CD4-positive, alpha-beta T cell treated with Interleukin-4 for 4 hours (primary cell): ENCODE data around the gene AP2M1.

Experiments used
- DNase-seq: peaks from one replicate; pipeline ENCODE4 v3.0.0-alpha.2; 2020

Gene AP2M1

GRCh38 chr3:184183679-184184078 lies 9.0 kb downstream of the AP2M1 start:
- no peak for DNase-seq

DNA sequence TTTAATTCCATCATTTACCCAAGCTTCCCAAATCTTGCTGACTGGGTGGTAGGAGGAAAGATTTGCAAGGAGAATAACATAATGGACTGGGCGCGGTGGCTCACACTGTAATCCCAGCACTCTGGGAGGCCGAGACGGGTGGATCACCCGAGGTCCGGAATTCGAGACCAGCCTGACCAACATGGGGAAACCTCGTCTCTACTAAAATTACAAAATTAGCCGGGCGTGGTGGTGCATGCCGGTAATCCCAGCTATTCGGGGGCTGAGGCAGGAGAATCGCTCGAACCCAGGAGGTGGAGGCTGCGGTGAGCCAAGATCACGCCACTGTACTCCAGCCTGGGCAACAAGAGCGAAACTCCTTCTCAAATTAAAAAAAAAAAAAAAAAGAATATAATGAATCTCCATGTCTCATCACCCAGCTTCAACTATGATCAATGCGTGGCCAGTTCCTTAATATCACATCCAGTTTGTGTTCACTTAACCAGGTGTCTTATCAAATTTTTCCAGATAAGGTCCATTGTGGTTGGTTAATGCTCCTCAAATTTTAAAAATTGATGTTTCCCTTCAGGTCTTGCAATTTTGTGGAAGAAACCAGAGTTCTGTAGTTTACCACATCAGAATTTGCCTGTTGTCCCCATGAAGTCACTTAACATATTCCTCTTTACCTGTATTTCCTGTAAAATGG lies 10.0 kb downstream of the AP2M1 start:
- DNase-seq: no peak

- peak; percentile 99 for DNase-seq
These were observed 11.0 kb downstream of the AP2M1 start for GRCh38 chr3:184185461-184186183.

- no peak for DNase-seq
These were observed 11.7 kb downstream of the AP2M1 start, which contains the start of gene ABCF3 for GRCh38 chr3:184186184-184186901. ABCF3 (plus strand) TSS chr3:184186199; CDS start chr3:184186208, 9 bp downstream.

GRCh38 chr3:184186902-184187207 lies 12.2 kb downstream of the AP2M1 start:
- no peak for DNase-seq

DNA sequence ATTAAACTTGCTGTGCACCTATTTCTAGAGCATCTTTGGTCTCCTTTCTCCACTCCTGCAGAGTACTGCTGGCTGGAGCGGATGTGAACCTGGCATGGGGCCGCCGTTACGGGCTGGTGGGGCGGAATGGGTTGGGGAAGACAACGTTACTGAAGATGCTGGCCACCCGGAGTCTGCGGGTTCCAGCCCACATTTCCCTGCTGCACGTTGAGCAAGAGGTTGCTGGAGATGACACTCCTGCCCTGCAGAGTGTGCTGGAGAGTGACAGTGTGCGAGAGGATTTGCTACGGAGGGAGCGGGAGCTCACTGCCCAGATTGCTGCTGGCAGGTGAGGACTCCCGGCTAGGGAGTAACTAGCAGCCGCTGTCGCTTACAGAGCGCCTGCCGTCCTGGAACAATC lies 13.4 kb downstream of the AP2M1 start:
- DNase-seq: no peak

DNA sequence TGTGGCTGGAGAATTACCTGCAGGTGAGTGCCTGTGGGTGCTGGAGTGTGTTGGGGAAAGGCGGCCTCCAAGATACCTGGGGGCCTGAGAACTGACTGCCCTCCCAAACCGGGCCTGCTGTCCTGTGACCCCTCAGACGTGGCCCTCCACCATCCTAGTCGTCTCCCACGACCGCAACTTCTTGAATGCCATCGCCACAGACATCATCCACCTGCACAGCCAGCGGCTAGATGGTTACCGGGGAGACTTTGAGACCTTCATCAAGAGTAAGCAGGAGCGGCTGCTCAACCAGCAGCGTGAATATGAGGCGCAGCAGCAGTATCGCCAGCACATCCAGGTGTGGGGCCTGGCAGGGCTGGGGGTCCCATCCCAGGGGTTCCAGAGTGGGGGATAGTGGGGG lies 14.8 kb downstream of the AP2M1 start:
- DNase-seq: no peak

DNA sequence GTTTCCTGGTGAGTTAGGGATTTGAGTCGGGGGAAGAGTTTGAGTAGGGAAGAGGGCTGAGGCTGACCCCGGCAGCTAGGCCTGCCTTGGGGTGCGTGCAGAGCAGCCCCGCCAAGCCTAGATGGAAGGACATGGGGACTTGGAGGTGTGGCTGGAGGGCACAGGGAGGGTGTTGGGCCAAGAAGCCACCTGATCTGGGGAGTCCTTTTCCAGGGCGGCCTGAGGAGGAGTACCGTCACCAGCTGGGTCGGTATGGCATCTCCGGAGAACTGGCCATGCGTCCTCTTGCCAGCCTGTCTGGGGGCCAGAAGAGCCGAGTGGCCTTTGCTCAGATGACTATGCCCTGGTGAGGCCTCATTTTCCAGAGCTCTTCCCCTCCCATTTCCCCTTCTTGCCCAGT lies 18.2 kb downstream of the AP2M1 start:
- no peak for DNase-seq

DNA sequence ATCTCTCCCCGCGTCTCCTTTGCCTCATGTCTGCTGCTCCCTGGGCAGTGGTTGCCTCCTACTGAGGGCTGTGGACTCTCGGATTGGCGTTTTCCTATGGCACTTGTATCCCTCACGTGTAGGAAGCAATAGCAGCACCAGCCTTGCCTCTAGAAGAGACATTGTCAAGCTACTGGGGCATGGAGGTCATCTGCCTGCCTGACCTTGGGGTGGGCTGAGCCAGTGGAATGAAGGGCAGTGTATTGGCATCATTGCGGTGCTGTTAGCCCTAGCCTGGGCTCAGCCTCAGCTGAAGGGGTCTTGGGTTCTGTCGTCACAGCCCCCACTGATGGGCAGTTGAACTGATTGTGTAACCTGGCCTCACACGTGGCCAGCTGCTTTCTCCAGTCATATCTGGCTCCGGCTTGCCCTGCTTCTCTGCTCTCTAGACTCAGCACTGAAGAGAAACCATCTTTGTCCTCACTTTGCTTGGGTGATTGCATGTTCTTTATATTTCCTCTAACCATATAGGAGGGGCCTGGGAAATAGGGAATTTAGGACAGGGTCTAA lies 19.4 kb downstream of the AP2M1 start:
- DNase-seq: no peak

DNA sequence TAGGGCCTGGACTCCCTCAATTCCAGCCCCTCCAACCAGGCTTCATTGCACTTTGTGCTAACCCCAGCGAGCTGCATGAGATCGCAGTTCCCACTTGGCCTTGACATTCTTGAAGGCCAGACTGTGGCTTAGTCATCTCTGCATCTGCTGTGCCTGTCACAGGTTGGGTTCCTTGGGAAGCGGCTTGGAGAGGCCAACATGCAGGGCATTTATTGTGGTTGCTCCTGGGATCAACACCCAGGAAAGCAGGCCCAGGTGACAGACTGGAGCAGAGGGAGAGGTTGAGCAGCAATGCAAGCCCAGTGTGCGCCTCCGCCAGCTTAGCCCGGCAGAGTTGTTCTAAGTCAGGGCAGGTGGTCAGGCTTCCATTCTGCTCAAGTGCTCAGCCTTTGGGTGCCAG lies 21.9 kb downstream of the AP2M1 start:
- no peak for DNase-seq

DNA sequence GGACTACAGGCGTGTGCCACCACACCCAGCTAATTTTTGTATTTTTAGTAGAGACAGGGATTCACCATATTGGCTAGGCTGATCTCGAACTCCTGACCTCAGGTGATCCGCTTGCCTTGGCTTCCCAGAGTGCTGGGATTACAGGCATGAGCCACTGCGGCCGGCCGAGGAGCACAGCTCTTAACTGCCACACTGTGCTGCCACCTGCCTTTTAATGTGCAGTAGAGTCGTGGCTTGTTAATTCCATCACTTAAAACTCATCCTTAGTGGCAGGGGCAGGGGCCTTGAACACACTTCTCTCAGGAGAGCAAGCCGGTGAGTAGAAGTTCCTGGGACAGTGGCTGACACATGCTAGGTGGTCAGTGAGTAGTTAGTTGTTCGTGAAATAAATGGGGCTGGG lies 23.9 kb downstream of the AP2M1 start:
- DNase-seq: no peak

DNA sequence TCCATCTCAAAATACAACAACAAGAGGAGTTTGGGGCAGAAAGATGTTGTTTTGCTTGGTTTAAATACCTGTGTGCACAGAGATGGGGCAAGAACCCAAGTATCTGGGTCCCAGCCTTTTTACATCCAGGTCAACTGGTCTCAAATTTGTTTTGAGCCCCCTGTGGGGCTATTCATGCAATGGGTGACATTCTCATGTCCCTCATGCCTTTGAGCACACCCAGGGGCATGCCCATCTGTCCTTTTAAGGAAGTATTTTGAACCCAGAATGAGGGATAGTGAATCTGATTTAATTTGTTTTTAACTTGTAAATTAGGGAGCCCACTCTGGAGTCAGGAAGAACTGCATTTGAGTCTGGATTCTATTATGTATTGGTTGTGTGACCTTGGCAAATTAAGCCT lies 26.2 kb downstream of the AP2M1 start:
- no peak for DNase-seq

GRCh38 chr3:184203526-184203925 lies 28.9 kb downstream of the AP2M1 start:
- no peak for DNase-seq

DNA sequence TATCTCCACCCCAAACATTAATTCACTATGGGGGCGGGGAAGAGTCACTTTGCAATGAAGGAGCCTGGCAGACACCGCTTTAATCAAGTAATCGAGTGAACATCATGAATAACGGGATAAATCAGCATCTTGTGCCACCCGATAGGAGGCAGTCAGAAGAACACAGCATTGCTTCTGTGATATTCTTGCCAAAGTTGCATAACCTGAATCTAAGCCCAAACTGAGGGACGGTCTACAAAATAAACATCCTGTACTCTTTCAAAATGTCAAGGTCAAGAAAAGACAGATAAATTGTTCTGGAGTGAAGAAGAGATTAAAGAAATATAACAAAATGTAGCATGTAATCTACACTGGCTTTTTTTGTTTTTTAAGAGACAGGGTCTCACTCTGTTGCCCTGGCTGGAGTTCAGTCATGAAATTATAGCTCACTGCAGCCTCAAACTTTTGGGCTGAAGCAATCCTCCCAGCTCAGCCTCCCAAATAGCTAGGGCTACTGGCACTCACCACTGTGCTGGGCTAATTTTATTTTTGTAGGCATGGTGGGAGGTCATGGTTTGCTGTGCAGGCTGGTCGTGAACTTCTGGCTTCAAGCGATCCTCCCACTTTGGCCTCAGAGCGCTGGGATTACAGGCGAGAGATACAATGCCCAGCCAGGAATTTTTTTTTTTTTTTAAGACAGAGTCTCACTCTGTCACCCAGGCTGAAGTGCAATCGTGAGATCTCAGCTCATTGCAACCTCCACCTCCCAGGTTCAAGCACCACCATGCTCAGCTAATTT lies 34.7 kb downstream of the AP2M1 start:
- DNase-seq: no peak

DNA sequence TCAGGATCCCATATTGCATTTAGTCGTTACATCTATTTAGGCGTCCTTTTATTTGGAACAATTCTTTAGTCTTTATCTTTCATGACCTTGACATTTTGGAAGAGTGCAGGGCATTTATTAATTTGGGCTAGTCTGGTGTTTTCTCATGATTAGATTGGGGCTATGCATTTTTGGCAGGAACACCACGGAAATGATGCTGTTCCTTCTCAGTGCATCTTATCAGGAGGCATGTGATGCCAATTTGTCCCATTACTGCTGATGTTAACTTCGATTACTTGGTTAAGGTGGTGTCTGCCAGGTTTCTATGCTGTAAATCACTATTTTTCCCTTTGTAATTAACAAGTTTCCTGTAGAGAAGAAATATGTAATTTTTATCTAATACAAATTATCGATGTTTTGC lies 36.6 kb downstream of the AP2M1 start:
- no peak for DNase-seq

- no peak for DNase-seq
These were observed 37.1 kb downstream of the AP2M1 start for GRCh38 chr3:184211718-184212117.

- DNase-seq: no peak
These were observed 44.2 kb downstream of the AP2M1 start for GRCh38 chr3:184218814-184219213.

GRCh38 chr3:184222521-184222920 lies 47.9 kb downstream of the AP2M1 start:
- DNase-seq: no peak

DNA sequence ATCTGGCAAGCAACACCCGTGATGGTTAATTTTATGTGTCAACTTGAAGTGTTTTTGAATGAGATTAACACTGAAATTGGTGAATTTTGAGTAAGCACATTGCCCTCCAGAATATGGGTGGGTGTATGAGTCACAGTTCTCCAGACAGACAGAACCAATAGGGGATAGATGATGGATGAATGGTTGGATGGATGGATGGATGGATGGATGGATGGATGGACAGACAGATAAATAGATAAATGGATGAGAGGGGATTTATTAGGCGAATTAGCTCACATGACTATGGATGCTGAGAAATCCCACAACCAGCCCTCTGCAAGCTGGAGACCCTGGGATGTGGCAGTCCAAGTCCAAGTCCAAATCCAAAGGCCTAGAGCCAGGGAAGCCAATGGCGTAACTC lies 49.3 kb downstream of the AP2M1 start:
- DNase-seq: no peak

- peak; percentile 51 for DNase-seq
These were observed 52.9 kb downstream of the AP2M1 start for GRCh38 chr3:184227481-184227935.

DNA sequence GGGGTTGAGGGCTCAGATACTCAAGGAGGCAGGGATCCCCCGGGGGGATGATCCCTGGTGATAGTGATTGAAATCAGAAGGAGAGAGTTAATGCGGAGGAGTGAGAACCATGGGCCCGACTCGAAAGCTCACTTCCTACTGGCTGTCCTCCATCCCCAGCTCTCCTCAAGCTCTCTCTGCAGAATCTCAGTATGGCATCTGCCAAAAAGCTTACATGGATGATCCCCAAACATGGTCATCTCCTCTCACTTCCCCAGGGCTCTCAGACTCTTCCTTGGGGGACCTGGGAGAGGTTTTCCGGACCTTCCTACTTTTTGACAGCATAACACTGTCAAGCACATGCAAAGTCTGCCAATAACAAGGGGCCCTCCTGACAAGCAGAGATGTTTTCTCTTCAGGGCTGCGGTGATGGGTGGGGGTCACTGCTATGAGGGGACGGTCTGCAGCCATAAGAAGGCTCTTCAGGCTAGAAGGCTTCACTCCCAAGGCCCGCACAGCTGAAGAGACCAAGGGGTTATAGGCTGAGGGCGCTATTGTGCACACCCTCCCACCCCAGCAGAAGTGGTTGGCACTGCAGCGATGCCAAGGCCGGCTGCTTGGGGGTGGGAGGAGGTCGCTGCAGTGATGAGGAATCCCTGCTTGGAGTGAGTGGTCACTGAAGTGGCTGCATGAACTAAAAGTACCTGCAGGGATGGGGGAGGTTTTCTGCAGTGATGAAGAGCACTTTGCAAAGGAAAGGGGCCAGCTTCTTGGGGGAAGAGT lies 53.9 kb downstream of the AP2M1 start:
- no peak for DNase-seq

- peak; percentile 62 for DNase-seq
These were observed 54.9 kb downstream of the AP2M1 start, which contains the start of gene VWA5B2 for GRCh38 chr3:184229394-184230080. VWA5B2 (plus strand) TSS chr3:184229585; CDS start chr3:184230529, 944 bp downstream.
